Measurements from ENCODE around the gene PLA2G7.
"Not testable (repeated sequence)": the region's sequence is repeated elsewhere in the genome, so short reads cannot be mapped to it uniquely, and the experiment has no call there.

PLA2G7 gene

GRCh38 chr6:46734867-46735719, at the start of gene PLA2G7:
PLA2G7 (minus strand) TSS chr6:46735375; CDS start chr6:46722891, 12,484 bp downstream.
- DNase-seq: no peak

GRCh38 chr6:46784535-46784934, 49.4 kb upstream of the PLA2G7 start:
- DNase-seq: no peak

- DNase-seq: peak; percentile 42
These were observed 46.6 kb upstream of the PLA2G7 start for GRCh38 chr6:46781478-46782378.

GRCh38 chr6:46777476-46778346, 42.5 kb upstream of the PLA2G7 start:
- no peak for DNase-seq

- no peak for DNase-seq
These were observed 41.0 kb upstream of the PLA2G7 start for GRCh38 chr6:46776070-46776712.

GRCh38 chr6:46774736-46775135, 39.6 kb upstream of the PLA2G7 start:
- DNase-seq: not testable (repeated sequence)

GRCh38 chr6:46773201-46773855, 38.2 kb upstream of the PLA2G7 start:
- no peak for DNase-seq

- no peak for DNase-seq
These were observed 37.6 kb upstream of the PLA2G7 start for GRCh38 chr6:46772762-46773161.

- DNase-seq: no peak
These were observed 36.8 kb upstream of the PLA2G7 start for GRCh38 chr6:46772016-46772415.

GRCh38 chr6:46764961-46765360, 29.8 kb upstream of the PLA2G7 start:
- no peak for DNase-seq

- not testable (repeated sequence) for DNase-seq
These were observed 29.1 kb upstream of the PLA2G7 start for GRCh38 chr6:46764280-46764679.

GRCh38 chr6:46763466-46763865, 28.3 kb upstream of the PLA2G7 start:
- no peak for DNase-seq

- DNase-seq: no peak
These were observed 25.8 kb upstream of the PLA2G7 start for GRCh38 chr6:46760925-46761324.

GRCh38 chr6:46758960-46759753, 24.0 kb upstream of the PLA2G7 start:
- no peak for DNase-seq

GRCh38 chr6:46757214-46757596, 22.0 kb upstream of the PLA2G7 start:
- no peak for DNase-seq

GRCh38 chr6:46756469-46757213, 21.5 kb upstream of the PLA2G7 start:
- no peak for DNase-seq

- no peak for DNase-seq
These were observed 20.7 kb upstream of the PLA2G7 start for GRCh38 chr6:46755865-46756264.

GRCh38 chr6:46751658-46752057, 16.5 kb upstream of the PLA2G7 start:
- no peak for DNase-seq

- no peak for DNase-seq
These were observed 14.6 kb upstream of the PLA2G7 start for GRCh38 chr6:46749731-46750130.

- DNase-seq: no peak
These were observed 13.8 kb upstream of the PLA2G7 start for GRCh38 chr6:46748940-46749503.

Data from activated CD4-positive, alpha-beta T cell treated with anti-CD3 and anti-CD28 coated beads, Interleukin-2, amount 50 U/mL, for 16 hours (primary cell).